Kidney (tissue), 14 donors: ENCODE results near the gene PNKP. TPM values are rescaled to one million over a fixed set of nuclear protein-coding genes. Genes with fewer than 3 reads are reported as not detected.
A peak's percentile ranks its signal among the peaks of the same experiment; 100 is the strongest.

ENCODE experiments used
- DNase-seq, 5 donors: peaks; one replicate each; pipeline ENCODE4 v3.0.0-alpha.2; 2013 to 2020
- FAIRE-seq: peaks from 2 replicates; lab custom pipeline; 2012; peaks lifted over from hg19 to GRCh38; lab: Jason Lieb, UNC
- H3K27ac ChIP-seq, 2 donors: one replicate each; pipeline ENCODE4 v1.7.0; 2013; ENCODE audit warnings: low read depth in 2 of 2, low read length in 2 of 2, inconsistent platforms in 1 of 2
- H3K27me3 ChIP-seq: one replicate; pipeline ENCODE4 v1.7.1; 2013; ENCODE audit warnings: low read length, inconsistent platforms; ENCODE audit not compliant: control insufficient read depth, insufficient read depth
- H3K36me3 ChIP-seq, 3 donors: one replicate each; pipeline versions ENCODE4 v1.7.0 to v1.7.1; 2013; ENCODE audit warnings: low read length in 3 of 3, control low read depth in 1 of 3, inconsistent platforms in 1 of 3; ENCODE audit not compliant: insufficient read depth in 3 of 3, control insufficient read depth in 2 of 3
- H3K4me1 ChIP-seq, 3 donors: one replicate each; pipeline versions ENCODE4 v1.7.0 to v1.7.1; 2013; ENCODE audit warnings: low read length in 3 of 3, inconsistent platforms in 1 of 3, low read depth in 1 of 3; ENCODE audit not compliant: control insufficient read depth in 2 of 3, insufficient read depth in 2 of 3
- H3K4me3 ChIP-seq, 3 donors: one replicate each; pipeline versions ENCODE4 v1.7.0 to v1.8.1; 2013; ENCODE audit warnings: low read length in 3 of 3, control low read depth in 1 of 3, inconsistent platforms in 1 of 3
- H3K9ac ChIP-seq, 3 donors: one replicate each; pipeline versions ENCODE4 v1.7.0 to v1.7.1; 2013; ENCODE audit warnings: low read length in 3 of 3, control low read depth in 1 of 3, inconsistent platforms in 1 of 3
- H3K9me3 ChIP-seq, 3 donors: one replicate each; pipeline versions ENCODE4 v1.7.0 to v1.7.1; 2013; ENCODE audit warnings: low read length in 3 of 3, control low read depth in 1 of 3, inconsistent platforms in 1 of 3; ENCODE audit not compliant: control insufficient read depth in 2 of 3, insufficient read depth in 1 of 3
- intact Hi-C: fragments of 100-400 bp; cut with DNase I; formaldehyde crosslinking; loops from one replicate; pipeline ENCODE4 v1.11.1; 2022
- polyA plus RNA-seq: library from polyadenylated mRNA; stranded (reverse); fragments of 350-450 nt; fragmentation: Illumina TruSeq; extraction: RNeasy Lipid Tissue Mini Kit (QIAGEN cat#74804); gene quantifications from one replicate; pipeline ENCODE4 v1.2.3, GENCODE V29; 2014; ENCODE audit warnings: low read depth, low replicate concordance; ENCODE audit not compliant: insufficient read depth
- total RNA-seq: library from RNA; stranded (reverse); fragmentation: NEBNext Ultra II Directional; extraction: Animal tissue kit (Norgen Biotek cat#: 25700); gene quantifications from one replicate; pipeline ENCODE4 v1.2.1, GENCODE V29; 2021
- TF ChIP-seq, protein P1 (sequence below): IDR thresholded peaks from 3 replicates; pipeline ENCODE4 v1.5.1; 2012; ENCODE audit warnings: mild to moderate bottlenecking, moderate library complexity, borderline replicate concordance; ENCODE audit not compliant: insufficient read depth; ENCODE audit errors: extremely low read depth
- donor health status: control.
- donor health status: control.
- donor health status: control.
- donor health status: control.
- donor health status: control.
- donor health status: DM: yes; HTN: yes; CAD: no.
- donor health status: Normal renal cell carcinoma (clear cell type).

PNKP gene
- total and polyA plus RNA-seq, 2 donors from 2014 or later: 45.5 to 101 TPM

DNA sequence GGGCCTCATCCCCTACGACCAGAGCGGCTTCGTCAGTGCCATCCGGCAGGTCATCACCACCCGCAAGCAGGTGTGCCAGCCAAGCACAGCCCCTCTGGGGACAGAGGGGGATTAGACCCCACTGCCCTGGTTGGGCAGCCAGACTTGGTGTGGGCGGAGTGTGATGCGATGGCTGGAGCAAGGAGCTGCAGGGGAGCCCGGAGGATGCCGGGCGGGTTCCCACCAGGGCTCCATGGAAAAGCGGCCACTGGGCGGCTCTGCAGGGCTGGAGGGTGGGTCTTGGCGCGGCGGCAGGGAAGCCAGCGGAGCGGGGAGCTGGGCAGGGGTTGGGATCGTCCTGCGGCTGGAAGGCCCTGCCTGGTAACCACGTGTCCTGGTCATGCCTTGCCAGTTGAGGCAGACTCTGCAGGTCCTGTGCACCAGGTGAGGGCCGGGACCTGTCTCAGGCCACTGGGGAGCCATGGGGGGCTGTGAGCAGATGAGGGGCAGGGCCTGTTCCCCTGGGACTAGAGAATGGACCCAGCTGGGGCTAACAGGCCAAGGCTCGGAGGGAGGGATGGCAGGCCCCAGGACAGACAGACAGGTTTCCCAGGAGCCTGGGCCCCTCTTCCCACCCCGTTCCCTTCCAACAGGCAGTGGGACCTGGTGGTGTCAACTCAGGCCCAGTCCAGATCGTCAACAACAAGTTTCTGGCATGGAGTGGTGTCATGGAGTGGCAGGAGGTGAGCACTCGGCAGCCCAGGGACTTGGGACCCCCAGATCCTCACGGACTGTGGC is 10.1 kb downstream of the PNKP start:
- TF ChIP-seq, protein P1, sequence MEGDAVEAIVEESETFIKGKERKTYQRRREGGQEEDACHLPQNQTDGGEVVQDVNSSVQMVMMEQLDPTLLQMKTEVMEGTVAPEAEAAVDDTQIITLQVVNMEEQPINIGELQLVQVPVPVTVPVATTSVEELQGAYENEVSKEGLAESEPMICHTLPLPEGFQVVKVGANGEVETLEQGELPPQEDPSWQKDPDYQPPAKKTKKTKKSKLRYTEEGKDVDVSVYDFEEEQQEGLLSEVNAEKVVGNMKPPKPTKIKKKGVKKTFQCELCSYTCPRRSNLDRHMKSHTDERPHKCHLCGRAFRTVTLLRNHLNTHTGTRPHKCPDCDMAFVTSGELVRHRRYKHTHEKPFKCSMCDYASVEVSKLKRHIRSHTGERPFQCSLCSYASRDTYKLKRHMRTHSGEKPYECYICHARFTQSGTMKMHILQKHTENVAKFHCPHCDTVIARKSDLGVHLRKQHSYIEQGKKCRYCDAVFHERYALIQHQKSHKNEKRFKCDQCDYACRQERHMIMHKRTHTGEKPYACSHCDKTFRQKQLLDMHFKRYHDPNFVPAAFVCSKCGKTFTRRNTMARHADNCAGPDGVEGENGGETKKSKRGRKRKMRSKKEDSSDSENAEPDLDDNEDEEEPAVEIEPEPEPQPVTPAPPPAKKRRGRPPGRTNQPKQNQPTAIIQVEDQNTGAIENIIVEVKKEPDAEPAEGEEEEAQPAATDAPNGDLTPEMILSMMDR: no peak
- H3K4me3 ChIP-seq: no peak overlapping the region
- H3K36me3 ChIP-seq: peaks cover 0 to 31% (median 9%) of the 10 kb centered on the region in 3 donors
- H3K27me3 ChIP-seq: no peaks in the 10 kb centered on the region
- intact Hi-C loops: no loop called here
- no peak overlapping the region for H3K27ac ChIP-seq
- H3K9ac ChIP-seq: no peak overlapping the region
- peaks cover 0 to 9% (median 6%) of the 10 kb centered on the region in 3 donors for H3K4me1 ChIP-seq
- DNase-seq (peak in 1 of 5 donors; percentile 75), FAIRE-seq (no peak)
- no peaks in the 10 kb centered on the region for H3K9me3 ChIP-seq

DNA sequence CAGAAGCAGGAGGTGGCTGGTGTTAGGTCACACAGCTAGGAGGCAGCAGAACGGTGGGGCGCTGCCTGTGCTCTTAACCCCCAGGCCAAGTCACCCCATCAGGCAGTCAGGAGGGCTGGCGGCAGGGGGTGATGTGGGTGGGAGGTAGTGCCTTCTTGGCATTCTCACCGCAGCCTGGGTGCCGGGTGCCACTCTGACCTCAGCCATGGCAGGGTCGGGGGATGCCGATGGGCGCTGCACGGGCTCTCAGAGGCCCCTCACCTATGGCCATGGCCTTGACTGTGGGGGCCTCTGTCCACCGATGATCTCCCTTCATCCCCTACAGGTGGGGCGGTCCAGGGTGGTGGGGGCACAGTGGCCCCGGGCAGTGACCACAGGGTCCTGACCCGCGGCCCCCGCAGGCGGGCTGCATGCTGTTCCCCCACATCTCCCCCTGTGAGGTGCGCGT is 10.8 kb downstream of the PNKP start:
- Histone ChIP-seq H3K4me3 (no peak overlapping the region), H3K36me3 (peaks cover 0 to 31% (median 9%) of the 10 kb centered on the region in 3 donors), H3K9me3 (no peaks in the 10 kb centered on the region), H3K4me1 (peaks cover 0 to 13% (median 9%) of the 10 kb centered on the region in 3 donors), H3K27ac (no peak overlapping the region), H3K27me3 (no peaks in the 10 kb centered on the region), H3K9ac (no peak overlapping the region)
- TF ChIP-seq, protein P1: no peak
- DNase-seq: peak in 1 of 5 donors; percentile 37
- FAIRE-seq: no peak
- intact Hi-C loops: no loop called here

DNA sequence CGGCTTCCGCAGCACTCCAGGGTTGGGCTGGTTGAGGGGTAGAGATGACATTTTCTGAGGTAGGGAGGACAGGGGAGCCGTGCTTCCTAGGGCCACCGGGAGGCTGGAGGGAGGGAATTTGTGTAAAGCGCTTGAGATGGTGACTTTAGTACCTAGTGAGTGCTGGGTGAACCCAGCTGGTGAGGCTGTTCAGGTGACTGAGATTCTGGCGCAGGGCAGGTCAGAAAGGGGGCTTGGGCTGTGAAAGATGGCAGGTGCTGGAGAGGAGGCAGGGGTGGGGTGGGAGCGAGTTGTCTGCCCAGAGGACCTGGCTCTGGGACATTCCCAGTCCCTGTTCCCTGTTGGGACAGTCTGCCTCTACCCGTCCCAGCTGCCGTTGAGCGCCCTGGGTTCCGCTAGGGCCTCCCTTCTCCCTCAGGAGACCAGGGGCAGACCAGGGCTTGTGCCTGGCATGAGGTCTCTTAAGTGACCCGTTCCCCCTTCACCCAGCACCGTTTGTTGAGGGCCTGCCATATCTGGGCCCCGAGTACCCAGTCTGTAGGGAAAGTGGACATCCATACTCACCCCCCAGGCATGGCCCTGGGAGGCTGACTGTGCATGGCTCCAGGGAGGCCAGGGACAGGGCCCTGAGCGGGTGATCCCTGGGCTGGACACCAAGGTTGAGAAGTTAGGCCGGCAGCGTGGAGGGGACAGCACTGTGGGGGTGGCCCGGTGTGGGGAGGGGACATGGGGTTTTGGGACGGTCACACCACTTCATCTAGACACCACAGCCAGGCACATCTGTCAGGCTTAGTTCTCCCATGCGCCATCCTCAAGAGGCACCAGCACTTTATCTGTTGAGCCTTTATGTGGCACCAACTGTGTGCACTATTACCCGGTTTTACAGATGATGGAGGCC is 11.5 kb downstream of the PNKP start:
- TF ChIP-seq, protein P1: no peak
- FAIRE-seq: no peak
- H3K36me3 ChIP-seq: peaks cover 0 to 28% (median 9%) of the 10 kb centered on the region in 3 donors
- peak in 1 of 5 donors; percentile 47 for DNase-seq
- H3K9me3 ChIP-seq: no peaks in the 10 kb centered on the region
- no peak overlapping the region for H3K4me3 ChIP-seq
- H3K9ac ChIP-seq: no peak overlapping the region
- H3K27ac ChIP-seq: no peak overlapping the region
- intact Hi-C loops: no loop called here
- H3K27me3 ChIP-seq: no peaks in the 10 kb centered on the region
- H3K4me1 ChIP-seq: peaks cover 0 to 13% (median 9%) of the 10 kb centered on the region in 3 donors
